HG03565 (cell line): ENCODE measurements around the gene CERCAM.

ENCODE experiments used
- ATAC-seq: cut with Tn5 transposase; IDR thresholded peaks from one replicate; pipeline ENCODE4 v1.9.1; 2021; ENCODE audit warnings: mild to moderate bottlenecking, moderate library complexity; ENCODE audit not compliant: unreplicated experiment

CERCAM gene

DNA sequence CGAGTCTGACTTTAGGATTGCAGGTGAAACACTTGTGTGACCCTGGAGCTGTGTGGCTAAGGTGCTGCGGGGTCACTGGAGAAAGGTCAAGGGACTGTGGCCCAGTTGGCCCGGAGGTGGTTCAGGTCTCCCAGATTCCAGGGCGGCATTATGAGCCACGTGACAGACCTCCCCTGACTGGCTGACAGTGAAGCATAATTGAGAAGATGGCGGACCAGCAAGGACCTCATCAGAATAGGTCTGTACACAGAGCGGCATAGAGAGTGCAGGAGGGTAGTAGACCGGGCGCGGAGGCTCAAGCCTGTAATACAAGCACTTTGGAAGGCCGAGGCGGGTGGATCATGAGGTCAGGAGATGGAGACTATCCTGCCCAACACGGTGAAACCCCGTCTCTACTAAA lies 34.3 kb downstream of the CERCAM start:
- ATAC-seq, result no peak

- ATAC-seq, result peak; percentile 75
These were observed 35.4 kb downstream of the CERCAM start, which contains the start of gene ODF2 for GRCh38 chr9:128455849-128456612. ODF2 (plus strand) TSS chr9:128456006; CDS start chr9:128456092, 86 bp downstream.

DNA sequence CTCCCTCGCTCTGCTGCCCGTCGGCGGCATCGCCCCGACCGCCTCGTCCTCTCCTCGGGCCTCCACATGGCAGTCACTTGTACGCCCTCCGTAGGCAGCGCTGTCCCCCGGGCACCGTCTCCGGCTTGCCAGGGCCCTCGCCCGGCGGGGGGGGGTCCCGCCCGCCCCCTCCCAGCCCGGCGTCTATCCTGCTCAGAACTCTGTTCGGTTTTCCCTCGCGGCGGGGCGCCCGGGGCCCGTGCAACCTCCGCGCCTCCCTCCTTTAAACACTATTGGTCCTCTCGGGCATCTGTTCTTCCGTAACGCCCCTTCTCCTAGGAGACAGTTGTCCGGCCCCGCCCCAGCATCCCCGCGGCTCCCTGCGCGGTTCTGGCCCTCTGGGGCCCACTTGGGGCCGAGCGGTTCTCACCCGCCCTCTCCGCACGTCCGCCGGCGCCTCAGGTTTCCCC lies 36.0 kb downstream of the CERCAM start:
- ATAC-seq, result no peak

GRCh38 chr9:128457207-128457606 lies 36.5 kb downstream of the CERCAM start:
- ATAC-seq, result no peak

DNA sequence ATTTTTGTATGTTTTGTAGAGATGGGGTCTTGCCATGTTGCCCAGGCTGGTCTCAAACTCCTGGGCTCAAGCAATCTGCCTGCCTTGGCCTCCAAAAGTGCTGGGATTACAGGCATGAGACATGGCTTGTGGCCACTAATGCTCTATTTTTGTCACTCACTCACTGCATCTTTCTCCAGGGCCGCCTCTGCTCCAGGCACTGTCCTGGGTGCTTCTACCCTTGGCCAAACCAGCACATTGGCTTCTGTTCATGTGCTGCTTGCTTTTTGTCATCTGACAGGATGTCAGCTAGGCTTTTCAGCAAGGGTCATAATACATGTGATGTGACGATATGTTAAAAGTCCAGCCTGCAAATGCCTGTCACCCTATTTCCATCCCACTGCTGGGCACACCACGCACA lies 38.4 kb downstream of the CERCAM start:
- ATAC-seq, result no peak

DNA sequence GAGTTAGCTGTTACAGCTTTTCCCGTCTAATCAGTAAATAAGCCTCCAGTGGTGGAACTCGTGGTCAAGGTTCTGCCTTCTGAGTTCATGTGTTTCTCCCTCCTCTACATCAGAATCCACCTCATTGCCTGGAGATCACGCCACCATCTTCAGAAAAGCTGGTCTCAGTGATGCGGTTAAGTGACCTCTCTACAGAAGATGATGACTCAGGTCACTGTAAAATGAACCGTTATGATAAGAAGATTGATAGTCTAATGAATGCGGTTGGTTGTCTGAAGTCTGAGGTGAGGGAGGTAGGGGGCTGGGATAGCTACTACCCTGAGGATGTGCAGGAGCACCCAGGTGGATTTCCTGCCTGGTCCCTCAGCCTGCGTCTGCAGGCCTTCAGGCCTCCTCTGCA lies 48.4 kb downstream of the CERCAM start:
- ATAC-seq, result no peak

DNA sequence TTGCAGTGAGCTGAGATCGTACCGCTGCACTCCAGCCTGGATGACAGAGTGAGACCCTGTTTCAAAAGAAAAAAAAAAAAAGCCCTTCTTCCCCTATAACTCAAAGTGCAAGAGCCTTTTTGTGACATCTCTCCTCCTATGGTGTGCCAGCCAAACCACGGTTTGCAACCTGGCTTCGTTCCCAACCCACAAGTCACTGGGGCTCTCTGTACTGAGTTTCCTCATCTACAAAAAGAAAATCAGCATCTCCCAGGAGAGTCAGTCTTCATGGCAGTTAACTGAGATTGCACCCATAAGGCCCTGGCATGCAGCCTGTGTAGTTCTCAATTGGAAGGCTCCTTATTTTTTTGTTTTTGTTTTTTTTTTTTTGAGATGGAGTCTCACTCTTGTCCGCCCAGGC lies 49.9 kb downstream of the CERCAM start:
- ATAC-seq, result no peak

DNA sequence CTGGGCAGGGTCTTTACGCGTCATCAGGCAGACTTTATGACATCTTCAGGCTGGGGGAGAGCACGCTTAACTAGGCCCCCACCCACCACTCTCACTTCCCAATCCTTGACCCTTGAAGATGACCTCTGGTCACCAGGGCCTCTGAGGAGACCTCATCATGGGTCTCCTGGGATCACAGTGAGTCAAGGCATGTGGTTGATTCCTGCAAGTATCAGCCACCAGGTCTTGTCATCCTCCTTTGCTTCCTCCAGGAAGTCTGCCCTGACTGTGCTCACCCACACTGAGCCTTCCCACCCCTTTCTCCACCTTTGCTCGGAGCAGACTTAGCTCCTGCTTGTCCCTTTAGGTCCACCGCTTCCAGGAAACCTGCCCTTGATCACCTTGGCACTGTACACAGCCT lies 52.4 kb downstream of the CERCAM start:
- no peak for ATAC-seq

DNA sequence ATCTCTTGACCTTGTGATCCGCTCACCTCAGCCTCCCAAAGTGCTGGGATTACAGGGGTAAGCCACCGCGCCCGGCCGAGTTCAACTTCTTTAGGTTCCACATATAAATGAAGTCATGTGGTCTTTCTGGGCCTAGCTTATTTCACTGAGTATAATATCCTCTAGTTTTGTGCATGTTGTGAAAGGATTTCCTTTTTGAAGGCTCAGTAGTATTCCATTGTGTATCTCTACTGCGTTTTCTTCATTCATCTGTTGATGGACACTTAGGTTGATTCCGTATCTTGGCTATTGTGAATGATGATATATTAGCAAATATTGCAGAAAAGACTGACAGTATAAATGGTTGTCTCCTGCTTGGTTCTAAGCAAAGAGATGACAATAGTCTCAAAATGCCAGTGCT lies 55.2 kb downstream of the CERCAM start:
- ATAC-seq, result no peak

DNA sequence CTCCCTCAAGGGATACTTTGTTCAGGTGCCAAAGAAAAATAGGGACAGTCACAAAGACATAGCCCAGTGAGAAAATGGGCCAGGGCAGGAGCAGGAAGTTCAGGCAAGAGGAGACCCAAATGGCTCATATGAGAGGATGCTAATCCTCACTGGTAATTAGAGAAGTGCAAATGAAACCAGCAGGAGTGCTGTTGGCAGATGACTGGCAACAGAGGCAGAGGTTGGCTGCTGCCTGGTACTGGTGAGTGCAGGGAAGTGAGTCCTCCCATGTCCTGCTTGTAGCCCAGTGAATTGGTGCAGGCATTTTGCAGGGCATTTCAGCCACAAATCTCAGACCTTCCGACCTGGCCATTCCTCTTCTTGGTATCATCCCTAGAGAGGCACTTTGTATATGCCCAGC lies 58.6 kb downstream of the CERCAM start:
- ATAC-seq, result no peak

GRCh38 chr9:128481561-128481960 lies 60.9 kb downstream of the CERCAM start:
- no peak for ATAC-seq

DNA sequence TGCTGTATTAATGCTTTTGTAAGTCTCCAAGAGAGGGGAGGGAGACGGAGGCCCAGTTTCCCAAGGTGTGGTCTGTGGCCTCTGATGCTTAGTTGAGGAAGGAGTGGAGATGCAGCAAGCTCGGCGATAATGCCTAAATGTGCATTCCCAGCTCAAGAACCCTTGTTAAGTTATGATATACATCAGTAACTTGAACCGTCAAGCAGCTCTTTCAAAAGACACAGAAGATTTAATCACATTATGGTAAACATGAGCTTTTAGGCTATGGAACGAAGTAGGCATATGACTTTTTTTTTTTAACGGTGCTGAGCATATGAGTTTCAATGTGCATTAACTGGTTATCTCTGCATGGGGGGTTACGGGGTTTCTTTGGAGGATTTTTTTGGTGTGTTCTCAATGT lies 61.5 kb downstream of the CERCAM start:
- no peak for ATAC-seq

DNA sequence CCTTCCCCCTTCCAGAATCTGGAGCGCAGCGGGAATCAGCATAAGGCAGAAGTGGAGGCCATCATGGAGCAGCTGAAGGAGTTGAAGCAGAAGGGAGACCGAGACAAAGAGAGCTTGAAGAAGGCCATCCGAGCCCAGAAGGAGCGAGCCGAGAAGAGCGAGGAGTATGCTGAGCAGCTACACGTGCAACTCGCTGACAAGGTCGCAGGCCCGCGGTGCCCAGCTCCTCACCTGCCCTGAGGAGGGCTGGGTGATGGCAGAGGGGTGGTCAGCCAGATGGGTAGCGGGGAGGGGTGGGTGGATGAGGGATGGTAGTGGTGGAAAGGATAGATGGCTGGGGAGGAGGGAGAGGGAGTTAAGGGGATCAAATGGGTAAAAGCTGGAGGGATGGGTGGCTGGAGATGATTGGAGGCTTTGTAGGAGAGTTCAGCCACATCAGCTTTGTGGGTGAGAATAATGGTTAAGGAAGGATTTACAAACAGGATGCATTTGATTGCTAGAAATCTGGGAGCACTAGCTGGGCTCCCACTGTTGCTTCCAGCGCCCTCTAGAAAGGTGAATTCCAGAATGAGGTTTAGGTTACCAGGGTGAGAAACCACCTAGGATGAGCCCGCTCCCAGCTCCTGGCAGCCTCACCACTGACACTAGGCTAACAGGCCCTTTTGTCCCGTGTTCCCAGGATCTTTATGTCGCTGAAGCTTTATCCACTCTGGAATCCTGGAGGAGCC lies 64.2 kb downstream of the CERCAM start:
- ATAC-seq, result no peak

DNA sequence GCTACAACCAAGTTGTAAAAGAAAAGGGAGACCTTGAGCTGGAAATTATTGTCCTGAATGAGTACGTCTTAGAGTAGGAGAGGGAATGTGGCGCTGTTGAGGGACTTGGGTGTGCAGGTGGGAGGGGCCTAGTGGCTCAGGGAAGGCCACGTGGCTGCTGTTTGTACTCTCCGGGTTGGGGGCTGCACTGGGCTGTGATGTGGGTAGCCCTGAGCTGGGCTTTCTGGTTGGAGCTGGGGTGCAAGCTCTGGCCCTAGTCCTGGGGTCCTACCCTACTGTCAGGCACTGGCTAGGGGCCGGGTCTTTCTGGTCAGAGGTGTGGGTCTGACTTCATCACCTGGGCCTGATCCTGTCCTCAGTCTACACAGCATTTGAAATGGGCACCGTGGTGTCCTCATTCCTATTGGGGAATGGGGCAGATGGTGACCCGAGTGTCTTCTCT lies 64.8 kb downstream of the CERCAM start:
- ATAC-seq, result no peak

GRCh38 chr9:128486201-128486600 lies 65.5 kb downstream of the CERCAM start:
- ATAC-seq, result no peak
